ENCODE measurements around the gene NDUFA7.
A peak's percentile ranks its signal among the peaks of the same experiment; 100 is the strongest.
"Not testable (repeated sequence)": the region's sequence is repeated elsewhere in the genome, so short reads cannot be mapped to it uniquely, and the experiment has no call there.

Gene NDUFA7

GRCh38 chr19:8321067-8321985 is at the start of gene NDUFA7, which contains the start of gene RPS28:
Gene NDUFA7, minus strand, starts transcription at chr19:8321375. Its CDS starts 17 bp downstream, at chr19:8321358.
Gene RPS28, plus strand, starts transcription at chr19:8321496. Its CDS starts 35 bp downstream, at chr19:8321531.
- peak; percentile 95 for DNase-seq

GRCh38 chr19:8370176-8371010 is 49.2 kb upstream of the NDUFA7 start:
- no peak for DNase-seq

- DNase-seq, result peak; percentile 91
Observed at GRCh38 chr19:8367327-8368001, 46.3 kb upstream of the NDUFA7 start.

- peak; percentile 11 for DNase-seq
Observed at GRCh38 chr19:8366961-8367326, 45.8 kb upstream of the NDUFA7 start.

GRCh38 chr19:8366121-8366581 is 45.0 kb upstream of the NDUFA7 start:
- no peak for DNase-seq

GRCh38 chr19:8363803-8364771 is 42.9 kb upstream of the NDUFA7 start, which contains the start of gene ANGPTL4:
Gene ANGPTL4, plus strand, starts transcription at chr19:8364155. Its CDS starts 167 bp downstream, at chr19:8364322.
- peak; percentile 75 for DNase-seq

GRCh38 chr19:8361921-8362793 is 41.0 kb upstream of the NDUFA7 start:
- DNase-seq, result peak; percentile 97

- DNase-seq, result no peak
Observed at GRCh38 chr19:8360196-8360595, 39.0 kb upstream of the NDUFA7 start.

- no peak for DNase-seq
Observed at GRCh38 chr19:8358948-8359347, 37.8 kb upstream of the NDUFA7 start.

GRCh38 chr19:8357007-8357521 is 35.9 kb upstream of the NDUFA7 start:
- no peak for DNase-seq

- peak; percentile 100 for DNase-seq
Observed at GRCh38 chr19:8355631-8356402, 34.6 kb upstream of the NDUFA7 start.

GRCh38 chr19:8352845-8353244 is 31.7 kb upstream of the NDUFA7 start:
- DNase-seq, result not testable (repeated sequence)

- no peak for DNase-seq
Observed at GRCh38 chr19:8352134-8352827, 31.1 kb upstream of the NDUFA7 start.

GRCh38 chr19:8349629-8350372 is 28.6 kb upstream of the NDUFA7 start:
- not testable (repeated sequence) for DNase-seq

- no peak for DNase-seq
Observed at GRCh38 chr19:8343483-8343844, 22.3 kb upstream of the NDUFA7 start.

GRCh38 chr19:8342684-8343482 is 21.7 kb upstream of the NDUFA7 start, which contains the start of gene KANK3:
Gene KANK3, minus strand, starts transcription at chr19:8343262. Its CDS starts 5,434 bp downstream, at chr19:8337828.
- peak; percentile 86 for DNase-seq

GRCh38 chr19:8342316-8342683 is 21.1 kb upstream of the NDUFA7 start:
- DNase-seq, result no peak
